GM18505 (cell line): ENCODE data around the gene LY6G5C.

Source experiments
- ATAC-seq: cut with Tn5 transposase; IDR thresholded peaks from one replicate; pipeline ENCODE4 v1.9.1; 2021; ENCODE audit not compliant: unreplicated experiment
- POLR2A ChIP-seq: IDR thresholded peaks from 4 replicates; pipeline ENCODE4 v1.6.1; 2011; ENCODE audit warnings: borderline replicate concordance; ENCODE audit not compliant: insufficient read depth, insufficient read length; ENCODE audit errors: extremely low read depth

Gene LY6G5C

GRCh38 chr6:31664790-31665500 lies 15.9 kb downstream of the LY6G5C start, which contains the start of gene GPANK1:
Gene GPANK1 (minus strand): TSS chr6:31664997. CDS start chr6:31664478, 519 bp downstream.
- TF ChIP-seq POLR2A, result no peak
- no peak for ATAC-seq

GRCh38 chr6:31663961-31664789 lies 16.7 kb downstream of the LY6G5C start:
- no peak for ATAC-seq
- TF ChIP-seq POLR2A, result no peak

DNA sequence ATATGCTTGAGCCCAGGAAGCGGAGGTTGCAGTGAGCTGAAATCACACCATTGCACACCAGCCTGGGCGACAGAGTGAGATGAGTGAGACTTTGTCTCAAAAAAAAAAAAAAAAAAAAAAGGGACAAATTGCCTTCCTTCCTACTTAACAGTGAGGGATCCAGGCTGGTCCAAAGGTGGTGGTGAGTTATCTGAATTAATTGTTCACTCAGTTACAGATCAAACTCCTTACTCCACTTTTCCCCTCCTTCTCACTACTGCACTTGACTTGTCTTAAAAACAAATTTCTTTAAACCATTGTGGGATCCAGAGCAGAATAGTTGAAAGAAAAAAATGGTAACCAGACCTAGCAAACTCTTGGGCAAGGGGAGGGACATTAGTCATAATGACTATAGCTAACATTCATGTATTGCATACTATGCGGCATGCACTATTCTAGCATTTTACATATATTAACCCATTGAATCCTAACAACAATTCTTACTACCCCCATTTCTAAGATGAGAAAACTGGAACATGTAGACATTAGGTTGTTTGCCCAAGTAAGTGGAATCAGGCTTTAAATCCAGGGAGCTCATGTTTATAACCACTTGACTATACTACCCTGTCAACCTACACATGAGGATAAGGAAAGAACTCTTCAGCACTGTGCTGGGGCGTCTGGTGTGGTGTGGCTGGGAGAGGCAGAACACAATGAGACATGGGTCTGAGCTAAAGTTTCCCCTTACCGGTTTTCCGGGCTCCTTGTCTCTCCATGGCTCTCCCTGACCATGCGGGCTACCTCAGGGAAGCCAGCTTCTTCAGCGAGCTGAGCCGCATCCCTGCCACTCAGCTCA lies 17.5 kb downstream of the LY6G5C start:
- no peak for TF ChIP-seq POLR2A
- ATAC-seq, result no peak

DNA sequence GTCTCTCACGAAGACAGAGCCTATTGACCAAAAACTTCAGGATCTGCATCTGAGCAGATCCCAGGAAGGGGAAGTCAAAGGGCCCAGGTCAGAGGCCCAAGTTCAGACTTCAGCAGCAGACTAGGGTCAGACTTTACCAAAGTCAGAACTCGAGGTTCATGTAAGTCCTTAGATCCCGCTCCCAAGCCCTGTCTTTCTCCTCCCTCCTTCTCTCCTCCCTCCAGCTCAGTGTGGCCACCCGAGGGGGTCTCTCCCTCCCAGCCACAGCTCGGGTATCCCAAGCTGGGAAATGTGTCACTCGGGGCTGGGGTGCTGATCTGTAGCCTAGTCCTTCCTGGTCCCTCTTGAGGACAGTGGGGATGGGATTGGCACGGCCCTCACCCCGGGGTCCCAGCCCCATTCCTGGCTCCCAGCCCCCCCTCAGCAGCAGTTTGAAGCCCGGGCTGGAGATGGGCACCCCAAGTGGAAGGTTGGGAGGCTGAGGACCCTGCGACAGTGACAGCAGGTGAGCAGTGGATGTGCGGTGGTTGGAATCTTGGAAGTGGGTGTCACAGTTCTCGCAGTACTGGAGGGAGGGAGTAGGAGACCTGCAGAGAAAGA lies 18.6 kb downstream of the LY6G5C start:
- TF ChIP-seq POLR2A, result no peak
- ATAC-seq, result no peak

- no peak for ATAC-seq
Measured at GRCh38 chr6:31661262-31662123, 19.4 kb downstream of the LY6G5C start.

GRCh38 chr6:31660381-31661261 lies 20.2 kb downstream of the LY6G5C start, which contains the start of gene C6orf47:
Gene C6orf47 (minus strand): TSS chr6:31660778. CDS start chr6:31659947, 831 bp downstream.
- TF ChIP-seq POLR2A, result peak; percentile 94
- ATAC-seq, result peak; percentile 39

More at GRCh38 chr6:31661262-31662123, 19.4 kb downstream of the LY6G5C start:
- no peak for TF ChIP-seq POLR2A

GRCh38 chr6:31659649-31660380 lies 21.1 kb downstream of the LY6G5C start:
- ATAC-seq, result no peak
- no peak for TF ChIP-seq POLR2A

DNA sequence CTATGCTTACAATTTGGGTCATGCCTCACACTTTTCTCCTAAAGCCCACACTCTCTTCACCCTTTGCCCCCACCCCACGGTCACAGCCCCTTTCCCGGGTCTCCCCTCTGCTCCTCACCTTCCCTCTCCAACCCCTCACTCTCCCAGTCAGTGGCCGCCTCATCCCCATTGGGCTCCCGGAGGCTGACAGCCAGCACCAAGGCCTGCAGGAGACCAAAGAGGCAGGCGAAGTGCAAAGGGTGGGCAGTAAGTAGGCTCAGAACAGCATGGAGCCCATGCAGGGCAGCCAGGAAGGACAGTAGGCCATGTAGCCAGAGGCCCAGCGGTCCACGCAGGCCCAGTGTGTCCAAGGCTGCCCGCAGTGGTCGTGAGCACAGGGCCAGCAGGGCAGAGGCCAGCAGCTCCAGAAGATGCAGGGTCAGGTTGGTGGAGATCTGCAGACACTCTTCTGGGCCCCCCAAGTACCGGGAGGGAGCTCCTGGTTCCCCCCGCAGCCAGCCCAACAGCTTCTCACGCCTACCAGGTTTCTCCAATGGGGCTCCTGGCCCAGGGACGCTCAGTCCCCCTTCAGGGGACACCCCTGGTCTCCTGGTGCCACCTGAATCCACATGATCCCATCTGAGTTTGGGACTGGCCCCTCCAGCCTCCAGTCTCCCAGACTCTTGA lies 21.8 kb downstream of the LY6G5C start:
- no peak for ATAC-seq
- no peak for TF ChIP-seq POLR2A

DNA sequence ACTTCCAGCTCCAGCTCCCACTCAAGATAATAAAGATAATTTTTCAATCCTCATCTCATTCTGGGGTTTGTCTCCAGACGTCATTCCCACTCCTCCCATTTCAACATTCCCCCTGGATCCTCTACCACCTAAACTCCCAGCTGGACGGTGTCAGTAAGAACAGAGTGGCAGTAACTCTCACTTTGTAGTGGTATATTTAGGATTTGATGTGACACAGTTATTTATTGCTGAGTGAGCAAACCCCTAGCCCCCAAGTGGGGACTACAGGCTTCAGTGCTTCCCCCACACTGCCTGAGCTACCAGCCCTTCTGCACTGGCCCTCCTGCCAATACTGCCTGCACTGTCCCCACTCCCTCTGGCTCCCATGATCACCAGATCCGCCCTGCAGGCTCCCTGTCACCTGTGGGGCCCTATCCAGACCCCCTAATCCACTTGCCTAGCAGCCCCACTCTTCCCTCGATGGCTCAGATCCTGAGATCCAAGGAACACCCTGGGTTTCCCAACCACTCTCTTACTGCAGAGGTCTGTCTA lies 22.6 kb downstream of the LY6G5C start:
- no peak for ATAC-seq
- TF ChIP-seq POLR2A, result no peak
